Muscle layer of colon (tissue), 2 donors: ENCODE data around the gene HOXB1.

Experiments
- H3K27ac ChIP-seq: one replicate; pipeline ENCODE4 v1.7.0; 2013; ENCODE audit warnings: low read depth, mild to moderate bottlenecking, low read length, moderate library complexity
- H3K27me3 ChIP-seq, 2 donors: one replicate each; pipeline ENCODE4 v1.7.0; 2013; ENCODE audit warnings: low read length in 2 of 2, mild to moderate bottlenecking in 2 of 2; ENCODE audit not compliant: insufficient read depth in 2 of 2, control insufficient read depth in 1 of 2
- H3K36me3 ChIP-seq: one replicate; pipeline ENCODE4 v1.7.0; 2013; ENCODE audit warnings: mild to moderate bottlenecking, low read length; ENCODE audit not compliant: insufficient read depth
- H3K4me1 ChIP-seq: one replicate; pipeline ENCODE4 v1.7.0; 2013; ENCODE audit warnings: mild to moderate bottlenecking, low read length; ENCODE audit not compliant: insufficient read depth
- H3K4me3 ChIP-seq, 2 donors: one replicate each; pipeline ENCODE4 v1.7.0; 2013; ENCODE audit warnings: low read length in 2 of 2, low read depth in 1 of 2, mild to moderate bottlenecking in 1 of 2, moderate library complexity in 1 of 2
- H3K9ac ChIP-seq: one replicate; pipeline ENCODE4 v1.7.0; 2013; ENCODE audit warnings: low read length
- H3K9me3 ChIP-seq: one replicate; pipeline ENCODE4 v1.7.0; 2013; ENCODE audit warnings: mild to moderate bottlenecking, low read length
- donor health status: abdominal sarcoma.
- donor health status: Adenocarcinoma of cecum.

Gene HOXB1

GRCh38 chr17:48558057-48558830, 27.4 kb upstream of the HOXB1 start:
- Histone ChIP-seq H3K36me3 (no peaks in the 10 kb centered on the region), H3K27me3 (no peaks in the 10 kb centered on the region), H3K4me3 (peak overlapping the region in 1 of 2 donors; percentile 11), H3K27ac (peak overlapping the region; percentile 89), H3K9me3 (no peaks in the 10 kb centered on the region), H3K9ac (peak overlapping the region; percentile 59), H3K4me1 (peaks cover 83% of the 10 kb centered on the region)

- Histone ChIP-seq H3K9ac (peak overlapping the region; percentile 59), H3K4me1 (peaks cover 82% of the 10 kb centered on the region), H3K36me3 (no peaks in the 10 kb centered on the region), H3K9me3 (no peaks in the 10 kb centered on the region), H3K27ac (peak overlapping the region; percentile 89), H3K27me3 (no peaks in the 10 kb centered on the region), H3K4me3 (peak overlapping the region in 1 of 2 donors; percentile 21)
These were observed 26.0 kb upstream of the HOXB1 start for GRCh38 chr17:48556576-48557401.

GRCh38 chr17:48556229-48556575, 25.4 kb upstream of the HOXB1 start:
- Histone ChIP-seq H3K27me3 (no peaks in the 10 kb centered on the region), H3K27ac (peak overlapping the region; percentile 89), H3K4me1 (peaks cover 80% of the 10 kb centered on the region)

GRCh38 chr17:48555258-48556228, 24.7 kb upstream of the HOXB1 start:
- no peaks in the 10 kb centered on the region for H3K36me3 ChIP-seq
- peaks cover 75% of the 10 kb centered on the region for H3K4me1 ChIP-seq
- no peaks in the 10 kb centered on the region for H3K9me3 ChIP-seq
- H3K27me3 ChIP-seq = no peaks in the 10 kb centered on the region
- peak overlapping the region; percentile 11 to 73 for H3K4me3 ChIP-seq
- peak overlapping the region; percentile 99 for H3K27ac ChIP-seq
- H3K9ac ChIP-seq = peak overlapping the region; percentile 69

More at GRCh38 chr17:48556229-48556575, 25.4 kb upstream of the HOXB1 start:
- H3K9me3 ChIP-seq = no peaks in the 10 kb centered on the region
- peak overlapping the region; percentile 50 for H3K9ac ChIP-seq
- H3K36me3 ChIP-seq = no peaks in the 10 kb centered on the region
- H3K4me3 ChIP-seq = peak overlapping the region; percentile 11 to 35

- Histone ChIP-seq H3K9me3 (no peaks in the 10 kb centered on the region), H3K27me3 (no peaks in the 10 kb centered on the region), H3K36me3 (peaks cover 7% of the 10 kb centered on the region), H3K9ac (peak overlapping the region; percentile 69), H3K27ac (peak overlapping the region; percentile 99), H3K4me1 (peaks cover 75% of the 10 kb centered on the region), H3K4me3 (peak overlapping the region; percentile 36 to 73)
These were observed 23.8 kb upstream of the HOXB1 start for GRCh38 chr17:48554412-48555257.

GRCh38 chr17:48553826-48554225, 23.0 kb upstream of the HOXB1 start:
- no peaks in the 10 kb centered on the region for H3K9me3 ChIP-seq
- H3K4me3 ChIP-seq = peak overlapping the region in 1 of 2 donors; percentile 73
- H3K36me3 ChIP-seq = peaks cover 7% of the 10 kb centered on the region
- H3K9ac ChIP-seq = peak overlapping the region; percentile 69
- no peaks in the 10 kb centered on the region for H3K27me3 ChIP-seq
- H3K27ac ChIP-seq = peak overlapping the region; percentile 99
- H3K4me1 ChIP-seq = peaks cover 74% of the 10 kb centered on the region

- H3K36me3 ChIP-seq = peaks cover 7% of the 10 kb centered on the region
- peak overlapping the region in 1 of 2 donors; percentile 25 for H3K4me3 ChIP-seq
- peaks cover 74% of the 10 kb centered on the region for H3K4me1 ChIP-seq
- H3K9ac ChIP-seq = peak overlapping the region; percentile 61
- no peaks in the 10 kb centered on the region for H3K9me3 ChIP-seq
- H3K27ac ChIP-seq = peak overlapping the region; percentile 99
- no peaks in the 10 kb centered on the region for H3K27me3 ChIP-seq
These were observed 22.4 kb upstream of the HOXB1 start for GRCh38 chr17:48553190-48553547.

- Histone ChIP-seq H3K27me3 (no peaks in the 10 kb centered on the region), H3K9me3 (no peaks in the 10 kb centered on the region), H3K4me1 (peaks cover 74% of the 10 kb centered on the region), H3K36me3 (peaks cover 7% of the 10 kb centered on the region), H3K27ac (peak overlapping the region; percentile 99), H3K4me3 (peak overlapping the region; percentile 2 to 41), H3K9ac (peak overlapping the region; percentile 61)
These were observed 21.8 kb upstream of the HOXB1 start for GRCh38 chr17:48552466-48553189.

GRCh38 chr17:48551596-48552465, 21.0 kb upstream of the HOXB1 start:
- Histone ChIP-seq H3K27me3 (no peaks in the 10 kb centered on the region), H3K4me3 (peak overlapping the region; percentile 2 to 41), H3K9ac (peak overlapping the region; percentile 65), H3K27ac (peak overlapping the region; percentile 99), H3K9me3 (no peaks in the 10 kb centered on the region), H3K4me1 (peaks cover 73% of the 10 kb centered on the region), H3K36me3 (peaks cover 7% of the 10 kb centered on the region)
